Activated CD4-positive, alpha-beta T cell treated with anti-CD3 and anti-CD28 coated beads, Interleukin-2, amount 10 ng/mL, durations not matched to agents 24 days and 14 days (primary cell): Measurements from ENCODE around the gene CCSER1. TPM values are rescaled to one million over a fixed set of nuclear protein-coding genes. Genes with fewer than 3 reads are reported as not detected.

Experiments used
- DNase-seq: peaks from one replicate; pipeline ENCODE4 v3.0.0; 2022
- H3K27ac Mint-ChIP-seq: one replicate; pipeline ENCODE4 v1.8.0; 2022; ENCODE audit warnings: mild to moderate bottlenecking, mixed read lengths
- H3K27me3 Mint-ChIP-seq: one replicate; pipeline ENCODE4 v1.8.0; 2022; ENCODE audit warnings: mixed read lengths
- H3K36me3 Mint-ChIP-seq: one replicate; pipeline ENCODE4 v1.8.0; 2022; ENCODE audit warnings: low read depth, mild to moderate bottlenecking, mixed read lengths
- H3K4me1 Mint-ChIP-seq: one replicate; pipeline ENCODE4 v1.8.0; 2021; ENCODE audit warnings: mixed read lengths
- H3K4me3 Mint-ChIP-seq: one replicate; pipeline ENCODE4 v1.8.0; 2022; ENCODE audit warnings: mild to moderate bottlenecking, moderate library complexity, mixed read lengths
- H3K9me3 Mint-ChIP-seq: one replicate; pipeline ENCODE4 v1.8.0; 2021; ENCODE audit warnings: mixed read lengths
- intact Hi-C: fragments of 100-400 bp; cut with micrococcal nuclease; formaldehyde crosslinking; loops from one replicate; pipeline ENCODE4 v1.15.1; 2023
- total RNA-seq: library from RNA; stranded (reverse); gene quantifications from 2 replicates; pipeline ENCODE4 v1.2.3, GENCODE V29; 2022

Gene CCSER1
- total RNA-seq, 1 donor from 2014 or later, result not detected

GRCh38 chr4:90148574-90149148 is 21.5 kb downstream of the CCSER1 start:
- Mint-ChIP-seq H3K4me1 (no peaks in the 10 kb centered on the region), H3K27ac (no peak overlapping the region), H3K4me3 (no peak overlapping the region), H3K36me3 (no peaks in the 10 kb centered on the region), H3K9me3 (no peaks in the 10 kb centered on the region), H3K27me3 (no peaks in the 10 kb centered on the region)
- intact Hi-C loops, result no loop called here
- no peak for DNase-seq

- Mint-ChIP-seq H3K4me1 (no peaks in the 10 kb centered on the region), H3K9me3 (no peaks in the 10 kb centered on the region), H3K4me3 (no peak overlapping the region), H3K36me3 (no peaks in the 10 kb centered on the region), H3K27me3 (no peaks in the 10 kb centered on the region), H3K27ac (no peak overlapping the region)
- no peak for DNase-seq
- intact Hi-C loops, result no loop called here
These were observed 24.8 kb downstream of the CCSER1 start for GRCh38 chr4:90152024-90152423.

GRCh38 chr4:90159193-90159592 is 32.0 kb downstream of the CCSER1 start:
- no peak for DNase-seq
- no peak overlapping the region for H3K4me3 Mint-ChIP-seq
- H3K27me3 Mint-ChIP-seq, result no peaks in the 10 kb centered on the region
- intact Hi-C loops, result no loop called here
- no peaks in the 10 kb centered on the region for H3K4me1 Mint-ChIP-seq
- H3K36me3 Mint-ChIP-seq, result no peaks in the 10 kb centered on the region
- H3K27ac Mint-ChIP-seq, result no peak overlapping the region
- H3K9me3 Mint-ChIP-seq, result no peaks in the 10 kb centered on the region

DNA sequence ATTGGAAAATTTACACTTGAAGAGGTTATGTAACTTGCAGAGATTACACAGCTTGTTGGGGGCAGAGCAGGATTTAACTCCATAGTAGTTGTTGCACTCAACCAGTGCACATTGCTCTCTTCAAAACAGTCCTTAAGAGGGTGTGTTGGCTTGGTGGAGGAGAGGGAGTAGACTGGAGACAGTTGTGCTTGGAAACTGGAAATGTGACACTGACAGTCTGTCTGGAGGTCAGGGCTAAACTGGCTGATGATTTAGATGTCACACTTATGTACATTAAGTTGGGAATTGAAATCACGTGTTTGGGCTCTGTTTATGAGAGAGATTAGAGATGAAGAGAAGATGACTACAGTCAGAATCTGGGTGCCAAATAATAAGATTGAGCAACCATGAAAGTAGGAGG is 32.9 kb downstream of the CCSER1 start:
- Mint-ChIP-seq H3K27ac (no peak overlapping the region), H3K4me1 (no peaks in the 10 kb centered on the region), H3K9me3 (no peaks in the 10 kb centered on the region), H3K27me3 (no peaks in the 10 kb centered on the region), H3K4me3 (no peak overlapping the region), H3K36me3 (no peaks in the 10 kb centered on the region)
- DNase-seq, result no peak
- intact Hi-C loops, result no loop called here

- intact Hi-C loops, result no loop called here
- no peaks in the 10 kb centered on the region for H3K27me3 Mint-ChIP-seq
- H3K4me3 Mint-ChIP-seq, result no peak overlapping the region
- DNase-seq, result no peak
- H3K36me3 Mint-ChIP-seq, result no peaks in the 10 kb centered on the region
- H3K9me3 Mint-ChIP-seq, result no peaks in the 10 kb centered on the region
- H3K27ac Mint-ChIP-seq, result no peak overlapping the region
- no peaks in the 10 kb centered on the region for H3K4me1 Mint-ChIP-seq
These were observed 35.4 kb downstream of the CCSER1 start for GRCh38 chr4:90162566-90162965.

GRCh38 chr4:90163872-90164271 is 36.7 kb downstream of the CCSER1 start:
- intact Hi-C loops, result no loop called here
- Mint-ChIP-seq H3K27ac (no peak overlapping the region), H3K4me1 (no peaks in the 10 kb centered on the region), H3K27me3 (no peaks in the 10 kb centered on the region), H3K4me3 (no peak overlapping the region), H3K9me3 (no peaks in the 10 kb centered on the region), H3K36me3 (no peaks in the 10 kb centered on the region)
- no peak for DNase-seq

DNA sequence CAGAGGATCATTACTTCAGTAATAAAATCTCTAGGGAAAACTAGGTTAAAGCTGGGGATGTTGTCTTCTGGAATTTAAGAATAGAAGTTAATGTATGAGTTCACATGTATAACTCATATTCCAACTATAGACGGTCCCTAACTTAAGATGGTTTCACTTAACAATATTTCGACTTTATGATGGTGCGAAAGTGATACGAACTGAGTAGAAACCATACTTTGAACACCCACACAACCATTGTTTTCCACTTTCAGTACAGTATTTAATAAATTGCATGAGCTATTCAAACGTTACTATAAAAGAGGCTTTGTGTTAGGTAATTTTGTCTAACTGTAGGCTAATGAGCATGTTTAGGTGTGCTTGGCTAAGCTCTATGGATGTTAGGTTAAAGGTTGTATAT is 38.7 kb downstream of the CCSER1 start:
- H3K9me3 Mint-ChIP-seq, result no peaks in the 10 kb centered on the region
- no peak for DNase-seq
- H3K4me3 Mint-ChIP-seq, result no peak overlapping the region
- no peaks in the 10 kb centered on the region for H3K27me3 Mint-ChIP-seq
- no peak overlapping the region for H3K27ac Mint-ChIP-seq
- H3K36me3 Mint-ChIP-seq, result no peaks in the 10 kb centered on the region
- intact Hi-C loops, result no loop called here
- H3K4me1 Mint-ChIP-seq, result no peaks in the 10 kb centered on the region

GRCh38 chr4:90171491-90171890 is 44.3 kb downstream of the CCSER1 start:
- Mint-ChIP-seq H3K9me3 (no peaks in the 10 kb centered on the region), H3K27ac (no peak overlapping the region), H3K4me1 (no peaks in the 10 kb centered on the region), H3K36me3 (no peaks in the 10 kb centered on the region), H3K4me3 (no peak overlapping the region), H3K27me3 (no peaks in the 10 kb centered on the region)
- DNase-seq, result no peak
- intact Hi-C loops, result no loop called here

GRCh38 chr4:90174621-90175023 is 47.4 kb downstream of the CCSER1 start:
- Mint-ChIP-seq H3K27me3 (no peaks in the 10 kb centered on the region), H3K27ac (no peak overlapping the region), H3K9me3 (no peaks in the 10 kb centered on the region), H3K4me3 (no peak overlapping the region), H3K4me1 (no peaks in the 10 kb centered on the region), H3K36me3 (no peaks in the 10 kb centered on the region)
- no peak for DNase-seq
- intact Hi-C loops, result no loop called here

DNA sequence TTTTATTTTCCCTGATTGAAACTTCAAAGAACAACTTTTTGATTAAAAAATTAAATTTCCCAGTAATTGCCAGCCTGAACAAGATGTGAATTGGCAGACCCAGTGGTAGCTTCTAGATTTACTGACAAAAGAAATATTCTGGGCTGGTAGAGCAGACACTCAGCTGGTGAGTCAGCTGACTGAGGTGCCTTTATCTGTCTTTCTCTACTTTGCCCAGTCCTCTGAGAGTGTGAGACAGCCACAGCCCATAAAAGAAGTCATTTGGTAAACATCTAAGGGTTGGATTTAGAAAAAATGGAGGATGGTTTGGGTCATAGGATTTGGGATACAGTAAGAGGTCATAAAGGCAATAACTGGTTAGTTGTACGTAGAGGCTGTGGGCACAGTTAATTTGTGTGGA is 54.5 kb downstream of the CCSER1 start:
- Mint-ChIP-seq H3K27me3 (no peaks in the 10 kb centered on the region), H3K9me3 (no peaks in the 10 kb centered on the region), H3K4me3 (no peak overlapping the region), H3K27ac (no peak overlapping the region), H3K4me1 (no peaks in the 10 kb centered on the region), H3K36me3 (no peaks in the 10 kb centered on the region)
- DNase-seq, result no peak
- intact Hi-C loops, result no loop called here

DNA sequence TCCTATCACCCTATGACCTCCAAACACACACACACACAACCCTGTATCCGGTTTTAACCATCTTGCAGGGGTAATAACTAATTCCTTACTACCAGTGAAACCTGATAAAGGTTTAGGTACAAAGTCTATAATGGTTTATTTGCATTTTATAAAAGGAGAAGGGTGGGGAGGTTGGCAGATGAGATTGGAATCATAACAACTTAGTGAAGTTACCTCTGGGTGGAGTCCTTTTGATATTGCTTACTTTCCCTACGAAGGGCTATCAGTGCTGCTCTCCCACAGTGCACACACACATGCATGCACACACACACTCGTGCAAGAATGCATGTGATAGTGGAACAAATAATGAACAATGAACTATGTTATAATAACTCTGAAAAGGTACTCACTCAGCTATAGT is 56.1 kb downstream of the CCSER1 start:
- no peak overlapping the region for H3K4me3 Mint-ChIP-seq
- H3K4me1 Mint-ChIP-seq, result no peaks in the 10 kb centered on the region
- H3K27ac Mint-ChIP-seq, result no peak overlapping the region
- no peaks in the 10 kb centered on the region for H3K36me3 Mint-ChIP-seq
- intact Hi-C loops, result no loop called here
- DNase-seq, result no peak
- no peaks in the 10 kb centered on the region for H3K9me3 Mint-ChIP-seq
- H3K27me3 Mint-ChIP-seq, result no peaks in the 10 kb centered on the region

GRCh38 chr4:90184560-90184959 is 57.4 kb downstream of the CCSER1 start:
- intact Hi-C loops, result no loop called here
- H3K4me3 Mint-ChIP-seq, result no peak overlapping the region
- H3K27me3 Mint-ChIP-seq, result no peaks in the 10 kb centered on the region
- no peaks in the 10 kb centered on the region for H3K36me3 Mint-ChIP-seq
- no peaks in the 10 kb centered on the region for H3K9me3 Mint-ChIP-seq
- no peak for DNase-seq
- no peak overlapping the region for H3K27ac Mint-ChIP-seq
- no peaks in the 10 kb centered on the region for H3K4me1 Mint-ChIP-seq

DNA sequence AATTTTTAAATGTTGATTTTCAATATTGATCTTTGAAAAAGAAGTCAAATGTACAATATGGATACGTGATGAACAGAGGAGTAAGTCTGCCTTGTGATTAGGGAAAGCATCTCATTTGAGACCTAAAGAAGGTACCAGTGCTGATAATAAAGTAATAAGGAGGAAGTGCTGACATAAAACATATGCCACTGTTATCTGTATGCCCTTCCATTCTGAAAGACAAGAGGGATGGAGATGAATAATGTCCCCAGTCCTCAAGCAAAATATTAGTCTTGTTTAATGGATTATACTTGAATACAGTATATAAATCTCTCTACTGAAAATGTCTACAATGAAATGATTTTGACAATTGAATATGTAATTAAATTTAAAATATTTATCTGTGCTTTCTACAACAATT is 58.2 kb downstream of the CCSER1 start:
- Mint-ChIP-seq H3K27me3 (no peaks in the 10 kb centered on the region), H3K36me3 (no peaks in the 10 kb centered on the region), H3K27ac (no peak overlapping the region), H3K9me3 (no peaks in the 10 kb centered on the region), H3K4me3 (no peak overlapping the region), H3K4me1 (no peaks in the 10 kb centered on the region)
- no peak for DNase-seq
- intact Hi-C loops, result no loop called here

DNA sequence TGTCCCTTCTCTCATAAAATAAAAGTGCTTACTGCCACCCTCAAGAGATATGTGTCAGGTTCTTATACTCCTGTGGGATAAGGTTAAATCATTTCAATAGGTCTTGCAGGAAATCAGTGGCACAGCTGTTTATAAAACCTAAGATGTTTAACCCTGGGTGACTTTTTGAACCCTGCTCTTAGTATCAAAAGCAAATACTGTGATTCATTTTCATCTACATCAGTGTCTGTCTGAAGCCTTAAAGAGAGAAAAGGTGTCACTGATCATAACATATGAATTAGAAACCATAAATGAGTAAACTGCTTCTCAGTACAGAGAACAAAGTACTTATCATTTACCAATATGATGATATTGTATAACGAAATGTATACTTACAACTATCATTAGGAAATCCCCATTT is 59.0 kb downstream of the CCSER1 start:
- Mint-ChIP-seq H3K27ac (no peak overlapping the region), H3K9me3 (no peaks in the 10 kb centered on the region), H3K27me3 (no peaks in the 10 kb centered on the region), H3K4me3 (no peak overlapping the region), H3K36me3 (no peaks in the 10 kb centered on the region), H3K4me1 (no peaks in the 10 kb centered on the region)
- no peak for DNase-seq
- intact Hi-C loops, result no loop called here

DNA sequence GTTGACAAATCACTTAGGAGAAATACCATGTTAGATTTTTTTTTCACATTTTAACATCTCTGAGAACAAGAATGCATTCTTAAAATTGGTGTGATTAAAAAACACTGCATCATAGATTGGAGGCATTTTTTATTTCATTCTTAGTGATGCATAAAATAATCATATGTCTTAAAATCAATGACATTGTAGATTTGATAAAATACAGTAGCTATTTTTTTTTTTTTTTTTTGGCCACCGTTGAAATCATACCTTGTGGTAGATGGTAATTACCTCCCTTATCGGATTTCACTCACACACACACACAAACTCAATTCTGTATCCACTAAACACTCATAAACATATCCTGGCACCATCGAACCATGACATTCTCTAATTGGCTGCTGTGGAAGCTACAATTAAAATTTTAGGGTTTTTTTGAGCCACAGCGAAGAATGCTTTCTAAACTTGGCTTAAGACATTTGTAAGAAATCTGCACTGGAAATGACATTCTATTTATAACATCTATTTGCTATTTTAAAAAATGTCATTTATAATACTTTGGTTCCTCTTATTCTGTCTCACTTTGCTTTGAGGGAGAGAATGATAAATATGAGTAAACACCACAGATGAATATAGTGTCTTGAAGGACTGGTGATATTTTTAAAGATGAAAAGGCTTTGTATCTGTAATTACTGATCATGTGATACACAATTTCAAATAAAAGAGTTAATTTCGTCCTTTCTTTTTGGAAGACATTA is 60.1 kb downstream of the CCSER1 start:
- no peaks in the 10 kb centered on the region for H3K9me3 Mint-ChIP-seq
- DNase-seq, result no peak
- intact Hi-C loops, result no loop called here
- no peaks in the 10 kb centered on the region for H3K36me3 Mint-ChIP-seq
- no peaks in the 10 kb centered on the region for H3K27me3 Mint-ChIP-seq
- no peaks in the 10 kb centered on the region for H3K4me1 Mint-ChIP-seq
- no peak overlapping the region for H3K27ac Mint-ChIP-seq
- H3K4me3 Mint-ChIP-seq, result no peak overlapping the region
